Loucy (cell line): Measurements from ENCODE around the gene LRRC66.

ENCODE experiments used
- H2AFZ ChIP-seq: fragments of 200-600 bp; sonication (generic); 2 replicates; pipeline ENCODE4 v1.6.0; 2016; ENCODE audit warnings: antibody characterized with exemption, mild to moderate bottlenecking, low read length, moderate library complexity
- H3F3A ChIP-seq: fragments of 200-600 bp; 2 replicates; pipeline ENCODE4 v1.6.0; 2016; ENCODE audit warnings: antibody characterized with exemption, low read depth, mild to moderate bottlenecking
- H3K27me3 ChIP-seq: fragments of 200-600 bp; sonication (generic); 2 replicates; pipeline ENCODE4 v1.6.1; 2014; ENCODE audit warnings: low read length, mild to moderate bottlenecking; ENCODE audit not compliant: insufficient read depth, poor library complexity, severe bottlenecking
- H3K36me3 ChIP-seq: fragments of 200-600 bp; sonication (generic); 2 replicates; pipeline ENCODE4 v1.6.1; 2016; ENCODE audit warnings: low read length; ENCODE audit not compliant: insufficient read depth
- H3K4me1 ChIP-seq: fragments of 200-600 bp; sonication (generic); 2 replicates; pipeline ENCODE4 v1.5.1; 2014; ENCODE audit warnings: low read length, mild to moderate bottlenecking; ENCODE audit not compliant: insufficient read depth, poor library complexity, severe bottlenecking
- H3K4me2 ChIP-seq: fragments of 200-600 bp; sonication (generic); 2 replicates; pipeline ENCODE4 v1.6.0; 2014; ENCODE audit warnings: antibody characterized with exemption, low read length, low read depth, mild to moderate bottlenecking; ENCODE audit not compliant: poor library complexity, severe bottlenecking
- H3K4me3 ChIP-seq: fragments of 200-600 bp; sonication (generic); 2 replicates; pipeline ENCODE4 v1.5.1; 2014; ENCODE audit warnings: low read length, mild to moderate bottlenecking, mixed read lengths; ENCODE audit not compliant: poor library complexity, severe bottlenecking
- H3K79me2 ChIP-seq: fragments of 200-600 bp; sonication (generic); 2 replicates; pipeline ENCODE4 v1.6.1; 2014; ENCODE audit warnings: low read length; ENCODE audit not compliant: insufficient read depth
- H3K9ac ChIP-seq: fragments of 200-600 bp; sonication (generic); 2 replicates; pipeline ENCODE4 v1.6.0; 2014; ENCODE audit warnings: mild to moderate bottlenecking, low read depth, low read length, moderate library complexity; ENCODE audit not compliant: poor library complexity, severe bottlenecking
- H3K9me2 ChIP-seq: fragments of 200-600 bp; sonication (generic); replicated peaks from 2 replicates; pipeline ENCODE4 v1.6.1; 2016; ENCODE audit warnings: low read depth, low read length, mixed read lengths
- H3K9me3 ChIP-seq: fragments of 200-600 bp; sonication (generic); 2 replicates; pipeline ENCODE4 v1.6.1; 2014; ENCODE audit warnings: mild to moderate bottlenecking, antibody characterized with exemption, low read length, low read depth; ENCODE audit not compliant: insufficient read depth
- H4K20me1 ChIP-seq: fragments of 200-600 bp; sonication (generic); 2 replicates; pipeline ENCODE4 v1.6.0; 2014; ENCODE audit warnings: antibody characterized with exemption, low read length, mild to moderate bottlenecking; ENCODE audit not compliant: insufficient read depth, poor library complexity, severe bottlenecking
- EZH2phosphoT487 ChIP-seq: fragments of 200-600 bp; IDR thresholded peaks from 2 replicates; pipeline ENCODE4 v1.6.1; 2018; ENCODE audit warnings: antibody characterized with exemption, mild to moderate bottlenecking, moderate library complexity, borderline replicate concordance
- TF ChIP-seq, protein P1 (sequence below): fragments of 200-600 bp; sonication (generic); conservative IDR thresholded peaks from 2 replicates; pipeline ENCODE4 v1.5.1; 2014; ENCODE audit warnings: mild to moderate bottlenecking, antibody characterized with exemption, low read length

Gene LRRC66

DNA sequence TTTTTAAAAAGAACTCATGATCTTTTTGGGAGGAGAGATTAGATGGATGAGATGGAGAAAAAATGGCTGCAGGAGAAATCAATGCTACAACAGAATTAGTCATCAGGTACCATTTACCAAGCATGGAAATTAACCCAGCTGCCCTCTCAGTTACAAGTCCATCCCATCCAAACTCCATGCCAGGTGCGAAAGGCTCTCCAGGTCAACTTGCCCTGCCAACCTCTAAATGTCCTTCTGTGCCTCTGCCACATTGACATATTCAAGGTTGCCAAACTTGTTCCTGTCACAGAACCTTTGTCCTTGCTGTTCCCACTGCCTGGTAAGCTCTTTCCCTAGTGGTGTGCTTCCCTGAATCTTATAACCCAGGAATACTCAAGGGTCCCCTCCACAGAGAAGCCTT is 38.1 kb upstream of the LRRC66 start:
- no peaks in the 10 kb centered on the region for H3K27me3 ChIP-seq
- H2AFZ ChIP-seq = no peak overlapping the region
- H3K9ac ChIP-seq = no peak overlapping the region
- H3K79me2 ChIP-seq = no peaks in the 10 kb centered on the region
- no peaks in the 10 kb centered on the region for H3K9me3 ChIP-seq
- H3K4me3 ChIP-seq = no peak overlapping the region
- H3K4me2 ChIP-seq = no peak overlapping the region
- no peaks in the 10 kb centered on the region for H3K36me3 ChIP-seq
- TF ChIP-seq EZH2phosphoT487 = no peak
- TF ChIP-seq, protein P1, sequence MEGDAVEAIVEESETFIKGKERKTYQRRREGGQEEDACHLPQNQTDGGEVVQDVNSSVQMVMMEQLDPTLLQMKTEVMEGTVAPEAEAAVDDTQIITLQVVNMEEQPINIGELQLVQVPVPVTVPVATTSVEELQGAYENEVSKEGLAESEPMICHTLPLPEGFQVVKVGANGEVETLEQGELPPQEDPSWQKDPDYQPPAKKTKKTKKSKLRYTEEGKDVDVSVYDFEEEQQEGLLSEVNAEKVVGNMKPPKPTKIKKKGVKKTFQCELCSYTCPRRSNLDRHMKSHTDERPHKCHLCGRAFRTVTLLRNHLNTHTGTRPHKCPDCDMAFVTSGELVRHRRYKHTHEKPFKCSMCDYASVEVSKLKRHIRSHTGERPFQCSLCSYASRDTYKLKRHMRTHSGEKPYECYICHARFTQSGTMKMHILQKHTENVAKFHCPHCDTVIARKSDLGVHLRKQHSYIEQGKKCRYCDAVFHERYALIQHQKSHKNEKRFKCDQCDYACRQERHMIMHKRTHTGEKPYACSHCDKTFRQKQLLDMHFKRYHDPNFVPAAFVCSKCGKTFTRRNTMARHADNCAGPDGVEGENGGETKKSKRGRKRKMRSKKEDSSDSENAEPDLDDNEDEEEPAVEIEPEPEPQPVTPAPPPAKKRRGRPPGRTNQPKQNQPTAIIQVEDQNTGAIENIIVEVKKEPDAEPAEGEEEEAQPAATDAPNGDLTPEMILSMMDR = no peak
- no peaks in the 10 kb centered on the region for H4K20me1 ChIP-seq
- no peaks in the 10 kb centered on the region for H3K9me2 ChIP-seq
- no peaks in the 10 kb centered on the region for H3K4me1 ChIP-seq
- no peaks in the 10 kb centered on the region for H3F3A ChIP-seq

DNA sequence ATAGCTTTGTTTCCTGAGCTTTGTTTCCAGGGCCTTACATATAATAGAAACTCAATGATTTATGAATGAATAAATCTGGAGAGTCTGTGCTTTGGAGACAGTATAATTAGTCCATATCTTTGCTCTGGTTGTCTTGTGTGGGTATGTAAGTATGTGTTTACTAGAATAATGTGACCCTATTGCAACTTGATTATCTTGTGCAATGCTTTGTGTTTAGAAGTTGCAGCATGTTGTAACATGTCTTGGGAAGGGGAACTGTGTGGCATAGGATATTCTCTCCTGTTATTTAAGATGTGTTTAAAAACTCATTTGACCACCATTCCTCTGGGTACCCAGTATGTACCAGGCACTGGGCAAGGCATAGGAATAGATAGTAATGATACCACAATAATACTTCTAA is 37.0 kb upstream of the LRRC66 start:
- no peak overlapping the region for H3K4me2 ChIP-seq
- no peak overlapping the region for H3K4me3 ChIP-seq
- H2AFZ ChIP-seq = no peak overlapping the region

GRCh38 chr4:52054254-52054653 is 34.1 kb upstream of the LRRC66 start:
- H3K4me2 ChIP-seq = no peak overlapping the region
- H3K36me3 ChIP-seq = no peaks in the 10 kb centered on the region
- H4K20me1 ChIP-seq = no peaks in the 10 kb centered on the region
- no peaks in the 10 kb centered on the region for H3K27me3 ChIP-seq
- H3K9me3 ChIP-seq = no peaks in the 10 kb centered on the region; the same call in 1 of the 2 replicates
- TF ChIP-seq EZH2phosphoT487 = no peak
- TF ChIP-seq, protein P1 = no peak
- H3F3A ChIP-seq = no peaks in the 10 kb centered on the region
- H3K9ac ChIP-seq = no peak overlapping the region
- no peaks in the 10 kb centered on the region for H3K9me2 ChIP-seq
- no peak overlapping the region for H2AFZ ChIP-seq
- H3K4me3 ChIP-seq = no peak overlapping the region
- H3K4me1 ChIP-seq = no peaks in the 10 kb centered on the region
- H3K79me2 ChIP-seq = no peaks in the 10 kb centered on the region

More for the DNA sequence above, 37.0 kb upstream of the LRRC66 start:
- TF ChIP-seq, protein P1 = no peak
- TF ChIP-seq EZH2phosphoT487 = no peak
- H3K4me1 ChIP-seq = no peaks in the 10 kb centered on the region
- H3K27me3 ChIP-seq = no peaks in the 10 kb centered on the region
- H3K9ac ChIP-seq = no peak overlapping the region
- H3K9me3 ChIP-seq = no peaks in the 10 kb centered on the region
- H4K20me1 ChIP-seq = no peaks in the 10 kb centered on the region
- no peaks in the 10 kb centered on the region for H3F3A ChIP-seq
- no peaks in the 10 kb centered on the region for H3K9me2 ChIP-seq
- H3K36me3 ChIP-seq = no peaks in the 10 kb centered on the region
- H3K79me2 ChIP-seq = no peaks in the 10 kb centered on the region
